Activated naive CD8-positive, alpha-beta T cell treated with anti-CD3 and anti-CD28 coated beads, Interleukin-2, amount 10 ng/mL, durations not matched to agents 7 days and 5 days (primary cell): ENCODE results near the gene RTF2. TPM values are rescaled to one million over a fixed set of nuclear protein-coding genes. Genes with fewer than 3 reads are reported as not detected.

Experiments
- ATAC-seq: fragments of 150-1000 bp; cut with Tn5 transposase; one replicate; pipeline ENCODE4 v1.10.0; 2021; ENCODE audit warnings: low read depth, moderate library complexity
- POLR2A ChIA-PET: fragments of 350-600 bp; sonication (Branson Sonifier 250); formaldehyde crosslinking; loops from one replicate; lab custom pipeline; 2021; ENCODE audit warnings: antibody characterized with exemption; lab: Charles Lee
- DNase-seq: peaks from one replicate; pipeline ENCODE4 v3.0.0; 2021
- H3K27ac Mint-ChIP-seq: one replicate; pipeline ENCODE4 v1.8.0; 2022; ENCODE audit warnings: mild to moderate bottlenecking, mixed read lengths
- H3K27me3 Mint-ChIP-seq: one replicate; pipeline ENCODE4 v1.8.0; 2022; ENCODE audit warnings: mild to moderate bottlenecking, moderate library complexity, mixed read lengths
- H3K36me3 Mint-ChIP-seq: one replicate; pipeline ENCODE4 v1.8.0; 2021; ENCODE audit warnings: mild to moderate bottlenecking, mixed read lengths
- H3K4me1 Mint-ChIP-seq: one replicate; pipeline ENCODE4 v1.8.0; 2021; ENCODE audit warnings: mixed read lengths
- H3K4me3 Mint-ChIP-seq: one replicate; pipeline ENCODE4 v1.8.0; 2022; ENCODE audit warnings: mild to moderate bottlenecking, moderate library complexity, mixed read lengths
- H3K9me3 Mint-ChIP-seq: one replicate; pipeline ENCODE4 v1.8.0; 2021; ENCODE audit warnings: mixed read lengths
- total RNA-seq, 2 experiments: library from RNA; stranded (reverse); gene quantifications; one replicate each; pipeline ENCODE4 v1.2.3, GENCODE V29; 2021

Gene RTF2
- total RNA-seq, 2 experiments from 2014 or later, result 99.8 to 101 TPM

DNA sequence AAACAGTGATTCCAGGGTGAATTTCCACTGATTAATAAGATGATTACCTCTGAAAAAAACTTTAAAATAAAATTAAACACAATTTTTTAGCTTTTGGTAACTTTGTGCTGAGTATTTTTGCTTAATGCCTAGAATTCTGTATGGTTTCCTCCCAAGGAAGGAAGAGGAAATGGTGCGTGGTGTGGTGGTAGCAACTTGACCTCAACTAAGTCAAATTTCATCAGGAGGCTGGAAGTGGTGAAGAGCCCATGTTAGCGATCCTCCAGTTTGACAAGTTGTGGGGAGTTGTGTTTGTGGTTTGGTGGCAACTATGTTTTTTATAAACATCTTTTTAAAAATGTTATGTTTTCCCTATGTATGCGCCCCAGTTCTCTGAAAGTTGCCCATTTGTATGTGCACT lies 5.0 kb upstream of the RTF2 start:
- DNase-seq, result no peak
- H3K27me3 Mint-ChIP-seq, result no peaks in the 10 kb centered on the region

DNA sequence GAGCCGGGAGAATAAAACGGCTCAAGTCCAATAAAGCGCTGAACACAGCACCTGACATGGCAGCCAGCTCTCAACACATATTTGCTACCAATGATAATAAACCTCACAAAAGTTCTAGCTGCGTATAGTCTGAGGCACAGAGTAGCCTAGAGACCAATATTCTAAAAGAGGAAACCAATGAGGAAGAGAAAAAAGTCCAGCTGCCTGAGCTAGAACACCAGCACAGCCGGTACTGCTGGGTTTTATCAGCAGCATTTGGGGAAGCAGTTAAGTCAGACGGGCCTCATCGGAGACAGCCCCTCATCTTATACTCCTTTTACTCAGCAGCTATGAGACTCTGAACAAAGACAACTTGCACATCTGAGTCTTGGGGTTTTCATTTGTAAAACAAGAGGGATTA lies 2.4 kb upstream of the RTF2 start:
- ATAC-seq, result no peak
- H3K27me3 Mint-ChIP-seq, result no peaks in the 10 kb centered on the region
- H3K27ac Mint-ChIP-seq, result no peak overlapping the region
- no peaks in the 10 kb centered on the region for H3K9me3 Mint-ChIP-seq
- no peak for DNase-seq
- H3K4me1 Mint-ChIP-seq, result peaks cover 51% of the 10 kb centered on the region
- H3K4me3 Mint-ChIP-seq, result no peak overlapping the region
- POLR2A ChIA-PET, result interaction anchor here (0.7 to 3.5 kb wide), 2 partner anchors 48 to 74 kb away, joined by 3 to 15 read pairs; partner anchors contain the start of genes AURKA and CSTF1
- peaks cover 9% of the 10 kb centered on the region for H3K36me3 Mint-ChIP-seq

More for the DNA sequence above, 5.0 kb upstream of the RTF2 start:
- ATAC-seq, result no peak
- H3K9me3 Mint-ChIP-seq, result no peaks in the 10 kb centered on the region
- H3K4me3 Mint-ChIP-seq, result peak overlapping the region; percentile 69
- POLR2A ChIA-PET, result interaction anchor here (0.6 to 3.5 kb wide), 8 partner anchors 16 to 71 kb away, joined by 3 to 18 read pairs (median 9); partner anchors contain the start of genes AURKA, CASS4 and CSTF1
- peaks cover 21% of the 10 kb centered on the region for H3K36me3 Mint-ChIP-seq
- peak overlapping the region; percentile 80 for H3K27ac Mint-ChIP-seq
- peaks cover 58% of the 10 kb centered on the region for H3K4me1 Mint-ChIP-seq

DNA sequence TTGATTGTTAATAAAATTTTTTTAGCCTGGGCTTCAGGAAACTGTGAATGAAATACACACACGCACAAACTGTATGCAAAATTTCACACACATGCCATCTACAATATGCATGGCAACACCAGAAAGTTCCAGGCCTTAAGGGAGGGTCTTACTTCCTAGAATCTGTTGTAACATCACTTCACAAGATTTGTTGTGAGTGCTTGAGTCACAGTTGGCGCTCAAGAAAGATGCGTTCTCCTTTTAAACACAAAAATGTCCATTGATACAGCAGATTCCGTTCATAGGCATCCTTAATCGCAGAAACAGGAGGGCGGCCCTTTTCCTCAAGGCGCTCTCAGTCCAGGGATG lies 485 bp upstream of the RTF2 start:
- Mint-ChIP-seq H3K27ac (peak overlapping the region; percentile 99), H3K36me3 (peaks cover 7% of the 10 kb centered on the region), H3K9me3 (no peaks in the 10 kb centered on the region), H3K4me3 (peak overlapping the region; percentile 100), H3K4me1 (peaks cover 35% of the 10 kb centered on the region), H3K27me3 (no peaks in the 10 kb centered on the region)
- ATAC-seq (no peak), DNase-seq (no peak)
- POLR2A ChIA-PET, result interaction anchor here (0.9 to 2.2 kb wide), 5 partner anchors 50 to 76 kb away, joined by 3 to 18 read pairs (median 8); partner anchors contain the start of genes AURKA, CASS4 and CSTF1

DNA sequence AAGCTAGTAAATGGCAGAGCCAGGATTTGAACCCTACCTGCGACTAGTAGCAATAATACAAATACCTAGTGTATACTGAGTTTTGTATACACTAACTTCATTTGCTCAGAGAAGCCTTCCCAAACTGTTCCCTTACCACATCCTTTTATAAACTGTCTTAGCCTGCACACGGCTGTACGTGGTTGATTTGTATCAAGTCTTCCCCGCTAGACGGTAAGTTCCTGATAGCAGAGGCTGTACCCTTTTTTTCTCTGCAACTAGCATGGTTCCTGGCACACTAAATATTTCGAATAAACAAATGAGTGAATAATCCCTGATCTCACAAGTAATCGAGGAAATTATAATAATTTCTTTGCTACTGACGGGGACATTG lies 636 bp downstream of the RTF2 start:
- peaks cover 28% of the 10 kb centered on the region for H3K4me1 Mint-ChIP-seq
- H3K9me3 Mint-ChIP-seq, result no peaks in the 10 kb centered on the region

DNA sequence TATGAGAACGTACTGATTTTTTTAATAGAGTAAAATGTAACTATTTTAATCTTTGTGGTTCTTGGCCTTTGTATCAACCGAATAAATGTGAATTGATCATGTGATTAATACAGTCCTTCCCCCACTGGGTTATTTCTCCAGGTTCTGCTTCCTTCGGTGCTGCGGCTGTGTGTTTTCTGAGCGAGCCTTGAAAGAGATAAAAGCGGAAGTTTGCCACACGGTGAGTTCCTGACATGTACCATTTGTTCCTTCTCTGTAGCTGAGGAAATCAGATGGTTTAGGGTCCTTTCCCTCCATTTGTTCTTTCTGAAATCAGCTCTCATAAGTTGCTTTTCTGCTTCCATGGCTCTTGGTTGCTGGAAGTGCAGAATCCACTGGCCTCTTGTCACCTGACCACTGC lies 15.5 kb downstream of the RTF2 start:
- Mint-ChIP-seq H3K4me1 (peaks cover 21% of the 10 kb centered on the region), H3K27ac (peak overlapping the region; percentile 59), H3K4me3 (peak overlapping the region; percentile 67), H3K27me3 (no peaks in the 10 kb centered on the region), H3K36me3 (peaks cover 33% of the 10 kb centered on the region), H3K9me3 (no peaks in the 10 kb centered on the region)
- DNase-seq, result no peak
- ATAC-seq, result peak; percentile 58
- POLR2A ChIA-PET, result interaction anchor here (1.1 kb wide), 1 partner anchor 92 kb away, joined by 4 read pairs; the partner anchor contains the start of genes AURKA and CSTF1

More for the DNA sequence above, 636 bp downstream of the RTF2 start:
- Mint-ChIP-seq H3K4me3 (peak overlapping the region; percentile 100), H3K27me3 (no peaks in the 10 kb centered on the region), H3K36me3 (peaks cover 6% of the 10 kb centered on the region), H3K27ac (peak overlapping the region; percentile 99)
- ATAC-seq, result peak; percentile 7
- no peak for DNase-seq
- POLR2A ChIA-PET, result interaction anchor here (0.9 to 2.2 kb wide), 6 partner anchors 10 to 77 kb away, joined by 3 to 18 read pairs (median 7); partner anchors contain the start of genes AURKA, CASS4 and CSTF1

DNA sequence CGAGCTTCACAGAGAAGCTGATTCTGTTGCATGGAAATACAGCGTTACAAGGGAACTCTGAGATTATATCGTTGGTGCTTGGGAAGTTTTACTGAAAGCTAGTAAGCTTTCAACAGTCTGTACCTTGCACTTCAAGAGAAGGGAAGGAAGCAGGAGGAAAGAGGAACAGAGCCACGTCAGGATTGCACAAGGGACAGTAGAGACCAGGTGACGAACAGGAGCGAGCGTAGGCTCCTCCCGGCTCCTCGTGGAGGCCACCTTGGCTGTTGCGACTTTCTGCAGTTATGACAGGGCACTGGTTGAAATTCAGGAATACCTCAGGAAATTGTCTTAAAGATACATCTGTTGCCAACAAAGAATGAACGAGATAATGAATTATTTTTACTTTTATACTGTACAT lies 18.8 kb downstream of the RTF2 start:
- H3K27me3 Mint-ChIP-seq, result no peaks in the 10 kb centered on the region
- H3K4me3 Mint-ChIP-seq, result no peak overlapping the region
- DNase-seq (no peak), ATAC-seq (no peak)
- H3K27ac Mint-ChIP-seq, result no peak overlapping the region
- peaks cover 19% of the 10 kb centered on the region for H3K4me1 Mint-ChIP-seq
- H3K36me3 Mint-ChIP-seq, result peaks cover 30% of the 10 kb centered on the region
- POLR2A ChIA-PET, result no interaction called here
- H3K9me3 Mint-ChIP-seq, result no peaks in the 10 kb centered on the region

DNA sequence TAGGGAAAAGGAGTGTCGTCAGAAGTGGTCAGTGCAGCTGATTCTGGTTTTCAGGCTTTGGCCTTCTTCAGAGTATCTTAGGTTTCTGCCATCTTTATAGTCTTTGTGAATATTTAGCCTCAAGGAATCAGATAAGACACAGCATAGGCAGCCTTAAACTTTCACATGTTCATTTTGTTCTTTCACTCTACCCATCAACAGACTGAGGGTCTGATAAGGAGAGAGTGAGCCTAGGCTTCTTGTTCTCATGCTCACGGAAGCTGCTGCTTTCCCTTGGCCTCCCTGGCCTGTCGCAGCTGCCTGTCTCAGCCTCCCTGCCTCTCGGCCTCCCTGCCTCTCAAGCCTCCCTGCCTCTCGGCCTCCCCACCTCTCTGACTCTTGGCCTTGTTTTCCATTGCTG lies 20.1 kb downstream of the RTF2 start:
- Mint-ChIP-seq H3K4me3 (no peak overlapping the region), H3K9me3 (no peaks in the 10 kb centered on the region), H3K4me1 (peaks cover 11% of the 10 kb centered on the region), H3K36me3 (peaks cover 28% of the 10 kb centered on the region), H3K27ac (no peak overlapping the region), H3K27me3 (no peaks in the 10 kb centered on the region)
- DNase-seq (no peak), ATAC-seq (no peak)
- POLR2A ChIA-PET, result no interaction called here

DNA sequence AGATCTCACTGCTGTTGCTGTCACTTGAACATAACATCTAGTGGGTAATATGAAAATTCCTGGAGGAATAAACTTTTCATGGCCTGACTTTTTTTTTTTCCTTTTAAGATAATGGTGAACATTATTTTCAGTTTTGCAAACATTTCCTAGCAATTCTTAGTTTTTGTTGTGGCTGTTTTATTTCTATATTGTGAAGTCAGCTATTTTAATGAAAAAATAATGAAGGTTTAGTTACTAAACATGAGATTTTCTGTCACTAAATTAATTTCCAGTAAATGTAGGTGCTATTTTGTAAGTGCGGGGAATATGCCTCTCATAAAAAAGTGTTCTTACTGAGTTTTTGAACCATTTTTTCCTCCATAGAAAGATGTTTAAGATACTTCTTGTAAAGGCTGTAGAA lies 32.7 kb downstream of the RTF2 start:
- peaks cover 5% of the 10 kb centered on the region for H3K9me3 Mint-ChIP-seq
- H3K27me3 Mint-ChIP-seq, result no peaks in the 10 kb centered on the region
- no peak overlapping the region for H3K27ac Mint-ChIP-seq
- POLR2A ChIA-PET, result interaction anchor here (0.7 kb wide), 1 partner anchor 108 kb away, joined by 3 read pairs; no protein-coding TSS in a partner anchor
- H3K4me1 Mint-ChIP-seq, result peaks cover 2% of the 10 kb centered on the region
- no peak for DNase-seq
- H3K4me3 Mint-ChIP-seq, result no peak overlapping the region
- no peak for ATAC-seq
- peaks cover 22% of the 10 kb centered on the region for H3K36me3 Mint-ChIP-seq

DNA sequence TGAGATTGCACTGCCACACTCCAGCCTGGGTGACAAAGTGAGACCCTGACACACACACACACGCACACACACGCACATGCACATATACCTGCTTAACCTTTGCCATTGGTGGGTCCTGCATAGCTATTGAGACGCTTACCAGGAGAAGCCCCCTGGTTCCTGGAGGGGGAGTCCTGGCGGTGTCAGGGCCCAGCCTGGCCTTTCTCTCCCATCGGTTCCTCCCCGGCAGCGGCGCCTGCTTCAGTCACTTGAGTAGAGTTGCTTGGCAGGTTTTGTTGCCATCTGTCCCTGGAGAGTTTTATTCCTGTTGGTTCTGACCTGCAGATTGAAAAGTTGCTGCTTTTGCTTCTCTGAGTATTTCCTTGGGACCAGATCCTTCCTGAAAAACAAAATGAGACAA lies 35.5 kb downstream of the RTF2 start:
- Mint-ChIP-seq H3K36me3 (peaks cover 12% of the 10 kb centered on the region), H3K27ac (no peak overlapping the region), H3K27me3 (no peaks in the 10 kb centered on the region), H3K4me3 (no peak overlapping the region), H3K4me1 (peaks cover 2% of the 10 kb centered on the region), H3K9me3 (no peaks in the 10 kb centered on the region)
- no peak for DNase-seq
- no peak for ATAC-seq
- POLR2A ChIA-PET, result no interaction called here

DNA sequence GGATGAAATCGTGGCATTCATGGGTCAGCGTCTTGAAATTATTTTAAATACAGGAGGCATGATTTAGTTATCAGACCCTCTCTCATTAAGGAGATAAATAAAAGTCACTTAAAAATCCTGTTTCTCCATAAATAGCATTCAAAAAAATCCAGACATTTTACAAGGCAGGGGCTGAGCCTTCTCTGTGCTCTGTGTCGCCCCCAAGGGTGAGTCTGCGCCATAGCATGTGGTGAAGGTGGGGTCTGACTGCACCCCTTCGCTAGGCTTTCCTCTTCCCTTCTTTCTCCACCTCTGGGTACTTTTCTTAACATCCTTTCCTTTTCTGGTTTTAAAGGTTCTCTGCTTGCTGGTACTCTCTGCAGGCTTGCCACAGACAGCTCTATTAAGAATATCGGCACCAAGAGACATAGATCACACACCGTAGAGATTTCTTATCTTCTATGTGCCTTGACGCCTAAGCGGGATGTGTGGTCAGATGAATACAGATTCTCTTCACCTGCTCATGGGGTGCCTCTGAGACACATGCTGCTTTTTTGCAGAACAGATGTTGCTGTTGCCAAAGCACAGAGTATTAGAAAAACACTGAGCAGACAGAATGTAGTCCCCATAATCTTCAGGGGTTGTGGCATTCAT lies 36.1 kb downstream of the RTF2 start:
- Mint-ChIP-seq H3K27me3 (no peaks in the 10 kb centered on the region), H3K36me3 (peaks cover 13% of the 10 kb centered on the region), H3K9me3 (no peaks in the 10 kb centered on the region), H3K4me1 (peaks cover 2% of the 10 kb centered on the region), H3K4me3 (no peak overlapping the region), H3K27ac (no peak overlapping the region)
- peak; percentile 52 for ATAC-seq
- no peak for DNase-seq
- POLR2A ChIA-PET, result no interaction called here

DNA sequence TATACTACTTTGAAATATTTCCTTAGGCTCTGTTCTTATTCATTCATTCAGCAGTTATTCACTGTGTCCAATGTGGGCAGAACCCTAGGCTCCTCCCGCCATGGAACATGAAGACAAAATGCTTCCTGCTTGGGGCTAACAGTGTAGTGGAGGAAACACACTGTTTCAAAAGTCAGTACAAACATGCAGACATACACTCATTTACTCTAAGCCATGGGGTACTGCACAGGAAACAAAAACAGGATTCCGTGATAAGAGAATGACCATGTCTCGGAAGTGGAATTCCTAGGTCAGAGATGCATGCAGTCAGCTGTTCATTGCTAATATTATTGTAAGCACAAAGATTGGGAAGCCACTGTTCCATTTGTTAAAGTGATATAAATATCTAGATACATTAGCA lies 37.7 kb downstream of the RTF2 start:
- Mint-ChIP-seq H3K9me3 (no peaks in the 10 kb centered on the region), H3K4me1 (peaks cover 2% of the 10 kb centered on the region), H3K27ac (no peak overlapping the region), H3K36me3 (peaks cover 13% of the 10 kb centered on the region), H3K4me3 (no peak overlapping the region), H3K27me3 (no peaks in the 10 kb centered on the region)
- POLR2A ChIA-PET, result no interaction called here
- ATAC-seq, result no peak
- no peak for DNase-seq

DNA sequence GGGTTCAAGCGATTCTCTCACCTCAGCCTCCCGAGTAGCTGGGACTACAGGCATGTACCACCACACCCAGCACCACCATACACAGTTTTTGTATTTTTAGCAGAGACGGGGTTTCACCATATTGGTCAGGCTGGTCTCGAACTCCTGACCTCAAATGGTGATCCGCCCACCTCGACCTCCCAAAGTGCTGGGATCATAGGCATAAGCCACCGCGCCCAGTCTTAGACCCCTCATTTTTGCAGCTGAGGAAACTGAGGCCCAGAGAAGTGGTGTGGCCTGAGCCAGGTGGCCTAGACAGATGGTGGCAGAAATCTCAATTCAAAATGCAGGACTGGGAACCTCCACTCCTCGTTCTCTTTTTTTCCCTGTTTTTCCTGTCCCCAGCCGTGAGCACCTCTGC lies 43.5 kb downstream of the RTF2 start:
- Mint-ChIP-seq H3K27me3 (no peaks in the 10 kb centered on the region), H3K27ac (no peak overlapping the region), H3K36me3 (peaks cover 11% of the 10 kb centered on the region), H3K4me3 (no peak overlapping the region), H3K9me3 (no peaks in the 10 kb centered on the region), H3K4me1 (no peaks in the 10 kb centered on the region)
- POLR2A ChIA-PET, result no interaction called here
- DNase-seq, result no peak
- ATAC-seq, result no peak

DNA sequence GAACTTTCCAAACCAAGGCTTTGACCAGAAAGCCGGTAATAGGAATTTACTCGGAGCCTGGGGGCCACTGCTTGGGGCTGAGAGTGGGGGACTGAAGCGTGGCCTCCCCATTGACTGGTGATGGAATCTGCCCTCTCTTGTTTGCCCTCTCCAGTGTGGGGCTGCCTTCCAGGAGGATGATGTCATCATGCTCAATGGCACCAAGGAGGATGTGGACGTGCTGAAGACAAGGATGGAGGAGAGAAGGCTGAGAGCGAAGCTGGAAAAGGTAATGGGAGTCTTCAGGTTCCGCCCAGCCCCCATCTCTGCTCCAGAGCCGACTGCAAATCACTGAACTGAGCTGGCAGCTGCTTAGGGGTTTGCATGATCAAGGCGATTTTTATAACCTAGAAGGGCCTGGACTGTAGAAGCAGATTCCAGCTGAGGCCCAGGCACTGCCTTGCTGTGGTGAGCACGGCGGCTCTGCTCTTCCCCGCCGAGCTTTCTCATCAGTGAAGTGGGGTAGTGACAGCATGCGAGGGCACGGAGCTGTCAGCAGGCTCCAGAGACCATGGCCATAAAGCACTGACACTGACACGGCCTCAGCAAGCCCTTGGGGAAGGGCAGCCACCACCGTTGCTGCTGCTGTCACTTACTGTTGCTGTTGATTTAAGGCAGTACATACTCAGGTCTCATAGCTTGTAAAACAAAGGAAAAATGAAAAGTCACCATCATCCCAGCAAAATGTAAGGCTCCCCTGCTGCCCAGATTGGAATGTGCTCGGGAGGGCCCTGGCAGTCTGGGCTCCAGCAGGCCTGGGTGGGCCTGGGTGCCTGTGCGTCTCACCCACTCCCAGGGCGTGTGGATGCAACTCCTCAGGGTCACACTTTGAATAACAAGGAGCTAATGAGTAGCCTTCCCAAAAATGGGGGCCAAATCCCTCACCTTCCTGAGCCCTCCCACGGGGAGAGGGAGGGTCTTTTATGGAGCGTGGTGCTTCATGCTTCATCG lies 45.0 kb downstream of the RTF2 start:
- H3K4me1 Mint-ChIP-seq, result no peaks in the 10 kb centered on the region
- POLR2A ChIA-PET, result no interaction called here
- H3K27ac Mint-ChIP-seq, result no peak overlapping the region
- no peak for ATAC-seq
- no peak for DNase-seq
- peaks cover 23% of the 10 kb centered on the region for H3K36me3 Mint-ChIP-seq
- no peaks in the 10 kb centered on the region for H3K9me3 Mint-ChIP-seq
- H3K4me3 Mint-ChIP-seq, result no peak overlapping the region
- H3K27me3 Mint-ChIP-seq, result no peaks in the 10 kb centered on the region
